Vagina (tissue), 2 donors: Measurements from ENCODE around the gene DLG2.

Experiments
- CTCF ChIP-seq, 3 experiments: fragments of 450-650 bp in 2 of 3; fragments of 200-600 bp in 1 of 3; sonication (generic) in 1 of 3; IDR thresholded peaks; one replicate each; pipeline ENCODE4 v1.5.1; 2017 to 2019; ENCODE audit warnings: antibody characterized with exemption in 3 of 3, mild to moderate bottlenecking in 2 of 3, moderate library complexity in 2 of 3
- POLR2A ChIP-seq, 2 donors: fragments of 450-650 bp; IDR thresholded peaks; one replicate each; pipeline ENCODE4 v1.6.1; 2017; ENCODE audit warnings: antibody characterized with exemption in 2 of 2, mild to moderate bottlenecking in 2 of 2, moderate library complexity in 2 of 2

- TF ChIP-seq POLR2A (IDR thresholded peaks at IDR 0.05) (no peak), CTCF (IDR thresholded peaks at IDR 0.05) (no peak)
These were observed 350.8 kb downstream of the DLG2 start for GRCh38 chr11:85276332-85276731.
